IMR-90 (cell line): ENCODE data around the gene CTSS. TPM values are rescaled to one million over a fixed set of nuclear protein-coding genes. Genes with fewer than 3 reads are reported as not detected.
A peak's percentile ranks its signal among the peaks of the same experiment; 100 is the strongest.

ENCODE experiments used
- ATAC-seq: fragments of 200-7000 bp; cut with Tn5 transposase; 2 replicates; pipeline ENCODE4 v1.9.1; 2020; ENCODE audit warnings: low read depth, mild to moderate bottlenecking, moderate library complexity
- BruUV-seq: library from RNA; stranded (reverse); fragments of 400-500 nt; replicated peaks from 2 replicates; lab custom pipeline; 2021; lab: Mats Ljungman, UMichigan
- CTCF ChIA-PET: fragments of 300-600 bp; formaldehyde crosslinking; extraction: SDS; loops from one replicate; lab custom pipeline; 2021; ENCODE audit warnings: antibody characterized with exemption; lab: Yijun Ruan, JAX
- POLR2A ChIA-PET: fragments of 300-600 bp; sonication (Branson Sonifier 250); formaldehyde crosslinking; loops from one replicate; lab custom pipeline; 2022; ENCODE audit warnings: antibody characterized with exemption; ENCODE audit not compliant: unreplicated experiment; lab: Charles Lee
- DNase-seq: peaks from one replicate; pipeline ENCODE4 v3.0.0; 2013
- H2AFZ ChIP-seq: replicated peaks from 2 replicates; pipeline ENCODE3; 2013; ENCODE audit warnings: low read length, mild to moderate bottlenecking; ENCODE audit not compliant: poor library complexity
- H2AK5ac ChIP-seq: 2 replicates; pipeline ENCODE4 v1.6.1; 2013; ENCODE audit warnings: low read depth, low read length, inconsistent platforms
- H2AK9ac ChIP-seq: replicated peaks from 2 replicates; pipeline ENCODE3; 2013; ENCODE audit warnings: mild to moderate bottlenecking, low read depth, low read length, moderate library complexity; ENCODE audit not compliant: poor library complexity
- H2BK120ac ChIP-seq: 2 replicates; pipeline ENCODE4 v1.6.1; 2013; ENCODE audit warnings: low read depth, low read length, inconsistent platforms
- H2BK15ac ChIP-seq: 3 replicates; pipeline ENCODE4 v1.6.1; 2013; ENCODE audit warnings: low read depth, low read length, inconsistent platforms
- H2BK20ac ChIP-seq: 2 replicates; pipeline ENCODE4 v1.6.1; 2013; ENCODE audit warnings: low read depth, mild to moderate bottlenecking, inconsistent platforms, low read length, moderate library complexity
- H2BK5ac ChIP-seq: 2 replicates; pipeline ENCODE4 v1.6.1; 2013; ENCODE audit warnings: mild to moderate bottlenecking, low read depth, low read length, inconsistent platforms; ENCODE audit not compliant: poor library complexity, severe bottlenecking
- H3K14ac ChIP-seq: replicated peaks from 2 replicates; pipeline ENCODE4 v1.6.1; 2013; ENCODE audit warnings: low read depth, low read length, inconsistent platforms
- H3K18ac ChIP-seq: 2 replicates; pipeline ENCODE4 v1.6.1; 2013; ENCODE audit warnings: low read depth, low read length, control low read depth
- H3K23ac ChIP-seq: 2 replicates; pipeline ENCODE4 v1.6.1; 2013; ENCODE audit warnings: low read depth, low read length, inconsistent platforms
- H3K27ac ChIP-seq: 2 replicates; pipeline ENCODE4 v1.5.1; 2013; ENCODE audit warnings: mild to moderate bottlenecking, control low read depth, low read length; ENCODE audit not compliant: insufficient read depth
- H3K27me3 ChIP-seq: 2 replicates; pipeline ENCODE4 v1.6.1; 2013; ENCODE audit warnings: low read length; ENCODE audit not compliant: control insufficient read depth, insufficient read depth
- H3K36me3 ChIP-seq: 2 replicates; pipeline ENCODE4 v1.6.1; 2013; ENCODE audit warnings: low read length, mixed read lengths; ENCODE audit not compliant: control insufficient read depth, insufficient read depth
- H3K4ac ChIP-seq: 2 replicates; pipeline ENCODE4 v1.6.1; 2013; ENCODE audit warnings: low read depth, low read length, inconsistent platforms
- H3K4me1 ChIP-seq: 2 replicates; pipeline ENCODE4 v1.6.1; 2013; ENCODE audit warnings: low read length, mixed read lengths; ENCODE audit not compliant: control insufficient read depth, insufficient read depth
- H3K4me2 ChIP-seq: 2 replicates; pipeline ENCODE4 v1.6.1; 2013; ENCODE audit warnings: low read depth, mild to moderate bottlenecking, control low read depth, low read length, moderate library complexity
- H3K4me3 ChIP-seq: 2 replicates; pipeline ENCODE4 v1.5.1; 2013; ENCODE audit warnings: low read depth, mild to moderate bottlenecking, control low read depth, low read length, moderate library complexity; ENCODE audit not compliant: insufficient read depth
- H3K56ac ChIP-seq: 2 replicates; pipeline ENCODE4 v1.6.1; 2013; ENCODE audit warnings: low read length, inconsistent platforms; ENCODE audit not compliant: insufficient read depth; ENCODE audit errors: extremely low read depth
- H3K79me1 ChIP-seq, 2 experiments: 2 replicates each; pipeline ENCODE4 v1.6.1; 2013; ENCODE audit warnings: low read length in 2 of 2, inconsistent platforms in 1 of 2, low read depth in 1 of 2
- H3K9ac ChIP-seq: 2 replicates; pipeline ENCODE4 v1.6.1; 2013; ENCODE audit warnings: low read depth, low read length, control low read depth
- H3K9me1 ChIP-seq: 2 replicates; pipeline ENCODE4 v1.6.1; 2013; ENCODE audit warnings: low read length, inconsistent platforms; ENCODE audit not compliant: insufficient read depth
- H3K9me3 ChIP-seq: 2 replicates; pipeline ENCODE4 v1.6.1; 2013; ENCODE audit warnings: low read length; ENCODE audit not compliant: control insufficient read depth, insufficient read depth
- H4K20me1 ChIP-seq: 2 replicates; pipeline ENCODE4 v1.6.1; 2013; ENCODE audit warnings: low read length, inconsistent platforms; ENCODE audit not compliant: insufficient read depth
- H4K5ac ChIP-seq: 2 replicates; pipeline ENCODE4 v1.6.1; 2013; ENCODE audit warnings: mild to moderate bottlenecking, low read depth, low read length, control low read depth
- H4K8ac ChIP-seq, 2 experiments: 2 replicates each; pipeline ENCODE4 v1.6.1; 2013; ENCODE audit warnings: low read depth in 2 of 2, low read length in 2 of 2, control low read depth in 1 of 2, inconsistent platforms in 1 of 2
- H4K91ac ChIP-seq: 2 replicates; pipeline ENCODE4 v1.6.1; 2013; ENCODE audit warnings: low read depth, low read length, inconsistent platforms; ENCODE audit not compliant: insufficient read depth
- BHLHE40 ChIP-seq: fragments of 150-350 bp; IDR thresholded peaks from 2 replicates; pipeline ENCODE4 v1.6.1; 2016; ENCODE audit warnings: mild to moderate bottlenecking, low read depth, low read length
- CEBPB ChIP-seq: IDR thresholded peaks from 2 replicates; pipeline ENCODE4 v1.6.1; 2012; ENCODE audit warnings: low read depth, low read length, improper control_type of control experiment
- CHD1 ChIP-seq: IDR thresholded peaks from 2 replicates; pipeline ENCODE4 v1.6.1; 2012; ENCODE audit warnings: low read depth, low read length, improper control_type of control experiment
- FOS ChIP-seq: fragments of 150-350 bp; IDR thresholded peaks from 2 replicates; pipeline ENCODE4 v1.6.1; 2016; ENCODE audit warnings: low read depth, low read length
- MAFK ChIP-seq: IDR thresholded peaks from 2 replicates; pipeline ENCODE4 v1.6.1; 2012; ENCODE audit warnings: low read depth, low read length, improper control_type of control experiment
- MAZ ChIP-seq: IDR thresholded peaks from 2 replicates; pipeline ENCODE4 v1.6.1; 2012; ENCODE audit warnings: low read depth, mild to moderate bottlenecking, low read length, improper control_type of control experiment, moderate library complexity, borderline replicate concordance
- MXI1 ChIP-seq: IDR thresholded peaks from 2 replicates; pipeline ENCODE4 v1.6.1; 2012; ENCODE audit warnings: low read depth, mild to moderate bottlenecking, low read length, moderate library complexity, borderline replicate concordance
- NFE2L2 ChIP-seq: fragments of 150-350 bp; IDR thresholded peaks from 2 replicates; pipeline ENCODE4 v1.6.1; 2016; ENCODE audit warnings: low read depth, mild to moderate bottlenecking, low read length
- POLR2A ChIP-seq: IDR thresholded peaks from 2 replicates; pipeline ENCODE4 v1.6.1; 2012; ENCODE audit warnings: mild to moderate bottlenecking, low read depth, low read length
- RAD21 ChIP-seq: IDR thresholded peaks from 2 replicates; pipeline ENCODE4 v1.6.1; 2012; ENCODE audit warnings: low read length, improper control_type of control experiment
- RCOR1 ChIP-seq: IDR thresholded peaks from 2 replicates; pipeline ENCODE4 v1.6.1; 2012; ENCODE audit warnings: mild to moderate bottlenecking, low read length, improper control_type of control experiment; ENCODE audit not compliant: insufficient replicate concordance
- RFX5 ChIP-seq: IDR thresholded peaks from 2 replicates; pipeline ENCODE4 v1.8.0; 2012; ENCODE audit warnings: low read depth, mild to moderate bottlenecking, low read length, moderate library complexity
- SMC3 ChIP-seq: fragments of 150-350 bp; IDR thresholded peaks from 2 replicates; pipeline ENCODE4 v1.6.1; 2016; ENCODE audit warnings: low read depth, mild to moderate bottlenecking, antibody characterized with exemption, low read length, moderate library complexity
- WGBS, 2 experiments: methylation state at CpG; one replicate each; pipeline versions ENCODE4 v1.1.5 to v1.1.7; 2013; ENCODE audit warnings: missing lambda C conversion rate in 2 of 2; ENCODE audit not compliant: insufficient read length in 1 of 2; ENCODE audit errors: extremely low coverage in 2 of 2; 5-methylcytosine and 5-hydroxymethylcytosine counted together
- dilution Hi-C: fragments of 300-500 bp; cut with HindIII; formaldehyde crosslinking; loops from one replicate; pipeline ENCODE4 v1.14.3; 2018; ENCODE audit warnings: low sequenced_read_pairs; ENCODE audit not compliant: unreplicated experiment
- in situ Hi-C: fragments of 300-500 bp; cut with MboI; formaldehyde crosslinking; loops from 3 replicates; pipeline ENCODE4 v1.14.3; 2019; ENCODE audit warnings: low sequenced_read_pairs, inconsistent platforms, mixed read lengths
- intact Hi-C: fragments of 100-400 bp; cut with micrococcal nuclease; formaldehyde crosslinking; loops from 2 replicates; pipeline ENCODE4 v1.10.0; 2022
- polyA plus RNA-seq, 3 experiments: library from polyadenylated mRNA; depleted of rRNA; stranded (reverse); fragments of >200 nt; gene quantifications; 2 replicates each; pipeline ENCODE4 v1.2.3, GENCODE V29; 2012; ENCODE audit warnings: low replicate concordance in 1 of 3
- total RNA-seq: library from RNA; depleted of rRNA; stranded (reverse); fragments of >200 nt; gene quantifications from 2 replicates; pipeline ENCODE4 v1.2.3, GENCODE V29; 2012
- TF ChIP-seq, protein P1 (sequence below): conservative IDR thresholded peaks from 2 replicates; pipeline ENCODE4 v1.5.1; 2012; ENCODE audit warnings: mild to moderate bottlenecking, low read depth, low read length, improper control_type of control experiment
- TF ChIP-seq, protein P2 (sequence below): fragments of 150-350 bp; IDR thresholded peaks from 2 replicates; pipeline ENCODE4 v1.6.1; 2016; ENCODE audit warnings: low read depth, mild to moderate bottlenecking, low read length, moderate library complexity, borderline replicate concordance
- TF ChIP-seq, protein P3 (sequence below): fragments of 150-350 bp; IDR thresholded peaks from 2 replicates; pipeline ENCODE4 v1.6.1; 2017; ENCODE audit warnings: mild to moderate bottlenecking, antibody characterized with exemption, low read length, low read depth

The CTSS gene
- total and polyA plus RNA-seq, 2 of the 4 experiments (the other 2 are of a cell fraction): 0.18 to 0.48 TPM

DNA sequence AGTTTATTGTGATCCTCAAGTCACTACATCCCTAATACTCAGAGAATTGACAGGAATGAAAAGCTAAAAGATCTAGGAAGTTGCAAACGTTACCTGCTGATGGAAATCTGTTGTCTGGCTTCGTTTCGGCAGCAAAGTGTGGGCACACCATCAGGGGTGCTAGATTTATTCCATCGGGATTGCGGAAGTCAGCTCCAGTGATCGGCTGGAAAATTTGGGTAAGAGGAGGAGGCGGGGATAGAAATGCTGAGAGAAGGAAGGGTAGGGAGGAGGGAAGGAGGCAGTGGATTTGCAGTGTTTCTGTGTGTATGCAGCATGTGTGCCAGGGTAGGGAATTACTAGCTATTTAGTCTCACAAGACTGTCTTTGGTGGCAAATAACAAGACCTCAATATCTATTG is 42.5 kb upstream of the CTSS start, which contains the start of gene CTSK:
TSS of gene CTSK (minus strand) at position 140 of the 400 bp plus-strand sequence. CDS start 1,455 bp downstream, outside the sequence.
- 38% methylated on average over 4 of the region's 7 CpGs; no CpG with 5 or more reads in 1 of the 2 experiments for WGBS, 2 experiments

More for the DNA sequence above, 42.5 kb upstream of the CTSS start, which contains the start of gene CTSK:
- no peak within 1 kb of the TSS for H3K56ac ChIP-seq
- H3K14ac ChIP-seq: peak within 1 kb of the TSS; percentile 46
- H3K4me1 ChIP-seq: peaks cover 10% of the 10 kb centered on the region
- peaks cover 3% of the 10 kb centered on the region; the same call in 1 of the 2 replicates for H3K9me1 ChIP-seq
- ATAC-seq: no peak
- no TSS peak for BruUV-seq
- H3K4ac ChIP-seq: peak within 1 kb of the TSS; percentile 44; the same call in 1 of the 2 replicates
- ChIA-PET POLR2A (interaction anchor here (0.5 kb wide), 1 partner anchor 229 kb away, joined by 3 read pairs; the partner anchor contains the start of gene MCL1), CTCF (interaction anchor here (1.3 kb wide), 1 partner anchor 12 kb away, joined by 3 read pairs; no protein-coding TSS in a partner anchor)
- TF ChIP-seq RAD21 (no peak), RCOR1 (no peak), FOS (no peak), CHD1 (no peak), MAZ (no peak), POLR2A (no peak), NFE2L2 (no peak), MAFK (no peak), RFX5 (no peak), BHLHE40 (no peak), SMC3 (no peak), CEBPB (no peak), MXI1 (no peak)
- TF ChIP-seq, protein P1, sequence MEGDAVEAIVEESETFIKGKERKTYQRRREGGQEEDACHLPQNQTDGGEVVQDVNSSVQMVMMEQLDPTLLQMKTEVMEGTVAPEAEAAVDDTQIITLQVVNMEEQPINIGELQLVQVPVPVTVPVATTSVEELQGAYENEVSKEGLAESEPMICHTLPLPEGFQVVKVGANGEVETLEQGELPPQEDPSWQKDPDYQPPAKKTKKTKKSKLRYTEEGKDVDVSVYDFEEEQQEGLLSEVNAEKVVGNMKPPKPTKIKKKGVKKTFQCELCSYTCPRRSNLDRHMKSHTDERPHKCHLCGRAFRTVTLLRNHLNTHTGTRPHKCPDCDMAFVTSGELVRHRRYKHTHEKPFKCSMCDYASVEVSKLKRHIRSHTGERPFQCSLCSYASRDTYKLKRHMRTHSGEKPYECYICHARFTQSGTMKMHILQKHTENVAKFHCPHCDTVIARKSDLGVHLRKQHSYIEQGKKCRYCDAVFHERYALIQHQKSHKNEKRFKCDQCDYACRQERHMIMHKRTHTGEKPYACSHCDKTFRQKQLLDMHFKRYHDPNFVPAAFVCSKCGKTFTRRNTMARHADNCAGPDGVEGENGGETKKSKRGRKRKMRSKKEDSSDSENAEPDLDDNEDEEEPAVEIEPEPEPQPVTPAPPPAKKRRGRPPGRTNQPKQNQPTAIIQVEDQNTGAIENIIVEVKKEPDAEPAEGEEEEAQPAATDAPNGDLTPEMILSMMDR: no peak
- TF ChIP-seq, protein P2, sequence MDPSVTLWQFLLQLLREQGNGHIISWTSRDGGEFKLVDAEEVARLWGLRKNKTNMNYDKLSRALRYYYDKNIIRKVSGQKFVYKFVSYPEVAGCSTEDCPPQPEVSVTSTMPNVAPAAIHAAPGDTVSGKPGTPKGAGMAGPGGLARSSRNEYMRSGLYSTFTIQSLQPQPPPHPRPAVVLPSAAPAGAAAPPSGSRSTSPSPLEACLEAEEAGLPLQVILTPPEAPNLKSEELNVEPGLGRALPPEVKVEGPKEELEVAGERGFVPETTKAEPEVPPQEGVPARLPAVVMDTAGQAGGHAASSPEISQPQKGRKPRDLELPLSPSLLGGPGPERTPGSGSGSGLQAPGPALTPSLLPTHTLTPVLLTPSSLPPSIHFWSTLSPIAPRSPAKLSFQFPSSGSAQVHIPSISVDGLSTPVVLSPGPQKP: no peak
- TF ChIP-seq, protein P3, sequence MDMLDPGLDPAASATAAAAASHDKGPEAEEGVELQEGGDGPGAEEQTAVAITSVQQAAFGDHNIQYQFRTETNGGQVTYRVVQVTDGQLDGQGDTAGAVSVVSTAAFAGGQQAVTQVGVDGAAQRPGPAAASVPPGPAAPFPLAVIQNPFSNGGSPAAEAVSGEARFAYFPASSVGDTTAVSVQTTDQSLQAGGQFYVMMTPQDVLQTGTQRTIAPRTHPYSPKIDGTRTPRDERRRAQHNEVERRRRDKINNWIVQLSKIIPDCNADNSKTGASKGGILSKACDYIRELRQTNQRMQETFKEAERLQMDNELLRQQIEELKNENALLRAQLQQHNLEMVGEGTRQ: no peak
- no peak within 1 kb of the TSS for H3K4me3 ChIP-seq
- H3K27me3 ChIP-seq: no peaks in the 10 kb centered on the region
- H4K8ac ChIP-seq: peak within 1 kb of the TSS in 1 of 2 experiments; percentile 70; a peak in 1 of 4 replicates
- no peak within 1 kb of the TSS for H2AK9ac ChIP-seq
- no peaks in the 10 kb centered on the region for H3K9me3 ChIP-seq
- dilution Hi-C loops (no loop called here), in situ Hi-C loops (loop anchor here (10.0 kb wide), 1 partner anchor 243 kb away; no protein-coding TSS in a partner anchor), intact Hi-C loops (no loop called here)
- peak within 1 kb of the TSS; percentile 53; the same call in 1 of the 2 replicates for H2BK120ac ChIP-seq
- H2BK20ac ChIP-seq: no peak within 1 kb of the TSS
- H3K18ac ChIP-seq: peak within 1 kb of the TSS; percentile 6; the same call in 1 of the 2 replicates
- peak within 1 kb of the TSS; percentile 54 for H2AFZ ChIP-seq
- peaks cover 13% of the 10 kb centered on the region for H3K36me3 ChIP-seq
- no peaks in the 10 kb centered on the region; a peak in 1 of 4 replicates for H3K79me1 ChIP-seq
- peak within 1 kb of the TSS; percentile 25; the same call in 1 of the 2 replicates for H3K23ac ChIP-seq
- no peak within 1 kb of the TSS for H2BK15ac ChIP-seq
- peak within 1 kb of the TSS; percentile 51 for H3K4me2 ChIP-seq
- H4K5ac ChIP-seq: peak within 1 kb of the TSS; percentile 55; the same call in 1 of the 2 replicates
- no peak within 1 kb of the TSS for H3K9ac ChIP-seq
- H4K20me1 ChIP-seq: no peaks in the 10 kb centered on the region
- peak within 1 kb of the TSS; percentile 7; the same call in 1 of the 2 replicates for H2AK5ac ChIP-seq
- peak within 1 kb of the TSS; percentile 3; the same call in 1 of the 2 replicates for H3K27ac ChIP-seq
- DNase-seq: no peak
- no peak within 1 kb of the TSS for H2BK5ac ChIP-seq
- no peak within 1 kb of the TSS for H4K91ac ChIP-seq
